ENCODE data around the gene ARIH2.

- TF ChIP-seq CTCF (IDR thresholded peaks at IDR 0.05) (no peak), POLR2A (IDR thresholded peaks at IDR 0.05) (no peak)
Observed at GRCh38 chr3:48985831-48986376, 67.3 kb downstream of the ARIH2 start.
